ENCODE results near the gene SPTAN1.

SPTAN1 gene

DNA sequence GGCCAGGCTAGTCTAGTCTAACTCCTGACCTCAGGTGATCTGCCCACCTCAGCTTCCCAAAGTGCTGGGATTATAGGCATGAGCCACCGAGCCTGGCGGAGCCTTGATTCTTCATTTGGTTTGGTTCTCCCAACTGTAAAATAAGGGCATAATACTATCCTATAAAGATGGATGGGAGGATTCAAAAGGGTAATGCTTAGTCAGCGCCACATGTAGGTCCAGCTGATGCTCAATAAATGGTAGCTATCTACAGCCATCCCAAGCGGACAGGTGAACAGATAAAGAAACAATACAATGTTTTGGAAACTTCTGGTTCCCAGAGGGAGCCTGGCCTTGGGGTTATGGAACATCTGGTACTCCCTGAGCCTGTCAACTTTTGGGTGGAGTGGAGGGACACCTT is 123.0 kb downstream of the SPTAN1 start:
- DNase-seq (ENCODE audit: low read depth), result no peak

- no peak for DNase-seq (ENCODE audit: low read depth)
Observed at GRCh38 chr9:128677794-128678193, 125.4 kb downstream of the SPTAN1 start.
